GM19239 (cell line): ENCODE data around the gene SOX13.

Source experiments
- DNase-seq: peaks from one replicate; pipeline ENCODE4 v3.0.0; 2011; ENCODE audit warnings: low spot score; ENCODE audit not compliant: insufficient read length
- FAIRE-seq: peaks from 2 replicates; lab custom pipeline; 2011; peaks lifted over from hg19 to GRCh38; lab: Jason Lieb, UNC

Gene SOX13

GRCh38 chr1:204059970-204060369 lies 12.9 kb upstream of the SOX13 start:
- FAIRE-seq (no peak), DNase-seq (no peak)

- FAIRE-seq: no peak
- no peak for DNase-seq
Observed at GRCh38 chr1:204062106-204062505, 10.8 kb upstream of the SOX13 start.

GRCh38 chr1:204065174-204065985 lies 7.5 kb upstream of the SOX13 start:
- DNase-seq (no peak), FAIRE-seq (no peak)

- FAIRE-seq: no peak
- no peak for DNase-seq
Observed at GRCh38 chr1:204065986-204066300, 7.0 kb upstream of the SOX13 start.

- DNase-seq (no peak), FAIRE-seq (no peak)
Observed at GRCh38 chr1:204067935-204068334, 5.0 kb upstream of the SOX13 start.

- no peak for FAIRE-seq
Observed at GRCh38 chr1:204069887-204070286, 3.0 kb upstream of the SOX13 start.

GRCh38 chr1:204070895-204071294 lies 2.0 kb upstream of the SOX13 start:
- FAIRE-seq: no peak
- no peak for DNase-seq

More at GRCh38 chr1:204069887-204070286, 3.0 kb upstream of the SOX13 start:
- DNase-seq: no peak

GRCh38 chr1:204073837-204074273 lies 940 bp downstream of the SOX13 start:
- FAIRE-seq: no peak
- no peak for DNase-seq

- FAIRE-seq (no peak), DNase-seq (no peak)
Observed at GRCh38 chr1:204074274-204075138, 1.6 kb downstream of the SOX13 start.

- DNase-seq: no peak
- FAIRE-seq: no peak
Observed at GRCh38 chr1:204075139-204075521, 2.2 kb downstream of the SOX13 start.

GRCh38 chr1:204075890-204076846 lies 3.3 kb downstream of the SOX13 start:
- DNase-seq: no peak
- no peak for FAIRE-seq

- no peak for FAIRE-seq
Observed at GRCh38 chr1:204076891-204077290, 4.0 kb downstream of the SOX13 start.

GRCh38 chr1:204077979-204078696 lies 5.2 kb downstream of the SOX13 start:
- FAIRE-seq: no peak
- DNase-seq: no peak

More at GRCh38 chr1:204076891-204077290, 4.0 kb downstream of the SOX13 start:
- no peak for DNase-seq

GRCh38 chr1:204079608-204079999 lies 6.7 kb downstream of the SOX13 start:
- no peak for DNase-seq

GRCh38 chr1:204080163-204080903 lies 7.4 kb downstream of the SOX13 start:
- no peak for DNase-seq
- no peak for FAIRE-seq

More at GRCh38 chr1:204079608-204079999, 6.7 kb downstream of the SOX13 start:
- FAIRE-seq: no peak

- no peak for DNase-seq
- FAIRE-seq: no peak
Observed at GRCh38 chr1:204081164-204081790, 8.4 kb downstream of the SOX13 start.

GRCh38 chr1:204081791-204082513 lies 9.0 kb downstream of the SOX13 start:
- DNase-seq (no peak), FAIRE-seq (no peak)

- DNase-seq (no peak), FAIRE-seq (no peak)
Observed at GRCh38 chr1:204083491-204083890, 10.6 kb downstream of the SOX13 start.
